ENCODE data around the gene EPHX1. TPM values are rescaled to one million over a fixed set of nuclear protein-coding genes. Genes with fewer than 3 reads are reported as not detected.
A peak's percentile ranks its signal among the peaks of the same experiment; 100 is the strongest.
"Not testable (repeated sequence)": the region's sequence is repeated elsewhere in the genome, so short reads cannot be mapped to it uniquely, and the experiment has no call there.

EPHX1 gene
- polyA plus RNA-seq, 3 donors, result 52.0 to 60.3 (median 58.9) TPM

DNA sequence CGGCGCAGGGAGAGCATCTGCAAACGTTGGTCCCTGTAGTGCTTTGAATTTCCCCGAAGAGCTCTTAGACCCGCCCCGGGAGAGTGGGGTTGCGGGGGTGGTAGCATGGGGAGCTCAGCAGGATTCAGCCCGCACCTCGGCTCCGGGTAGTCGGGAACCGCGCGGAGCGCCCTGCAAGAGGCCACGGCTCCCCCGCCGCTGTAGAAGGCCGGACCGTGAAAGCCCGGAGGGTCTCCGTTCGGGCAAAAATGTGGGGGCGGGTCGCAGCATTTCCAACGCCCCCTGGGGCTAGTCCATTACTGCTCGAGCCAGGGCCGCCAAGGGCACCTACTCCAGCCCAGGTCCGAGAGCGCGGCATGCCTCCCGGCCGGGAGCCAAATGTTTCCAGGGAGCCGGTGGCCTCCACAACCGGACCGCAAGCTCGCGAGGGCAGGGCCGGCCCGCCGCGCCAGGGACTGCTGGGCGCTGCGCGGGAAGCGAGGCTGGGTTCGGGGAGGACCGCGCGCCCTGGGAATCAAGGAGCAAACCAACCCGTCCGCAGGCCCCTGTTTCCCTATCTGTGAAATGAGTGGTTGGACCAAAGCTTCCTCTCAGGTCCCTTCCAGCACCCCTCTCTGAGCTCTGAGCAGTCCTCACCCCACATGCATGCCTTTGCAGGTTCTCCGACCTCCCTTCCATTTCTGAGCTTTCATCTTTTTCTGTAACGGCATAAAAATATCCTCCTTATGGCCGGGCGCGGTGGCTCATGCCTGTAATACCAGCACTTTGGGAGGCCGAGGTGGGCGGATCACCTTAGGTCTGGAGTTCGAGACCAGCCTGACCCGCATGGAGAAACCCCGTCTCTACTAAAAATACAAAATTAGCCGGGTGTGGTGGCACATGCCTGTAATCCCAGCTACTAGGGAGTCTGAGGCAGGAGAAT is 73.0 kb downstream of the EPHX1 start:
- peak in 1 of 11 donors; percentile 33 for DNase-seq (ENCODE audit: extremely low read depth in 1 of 11, low read depth in 9 of 11, low spot score in 4 of 11)

DNA sequence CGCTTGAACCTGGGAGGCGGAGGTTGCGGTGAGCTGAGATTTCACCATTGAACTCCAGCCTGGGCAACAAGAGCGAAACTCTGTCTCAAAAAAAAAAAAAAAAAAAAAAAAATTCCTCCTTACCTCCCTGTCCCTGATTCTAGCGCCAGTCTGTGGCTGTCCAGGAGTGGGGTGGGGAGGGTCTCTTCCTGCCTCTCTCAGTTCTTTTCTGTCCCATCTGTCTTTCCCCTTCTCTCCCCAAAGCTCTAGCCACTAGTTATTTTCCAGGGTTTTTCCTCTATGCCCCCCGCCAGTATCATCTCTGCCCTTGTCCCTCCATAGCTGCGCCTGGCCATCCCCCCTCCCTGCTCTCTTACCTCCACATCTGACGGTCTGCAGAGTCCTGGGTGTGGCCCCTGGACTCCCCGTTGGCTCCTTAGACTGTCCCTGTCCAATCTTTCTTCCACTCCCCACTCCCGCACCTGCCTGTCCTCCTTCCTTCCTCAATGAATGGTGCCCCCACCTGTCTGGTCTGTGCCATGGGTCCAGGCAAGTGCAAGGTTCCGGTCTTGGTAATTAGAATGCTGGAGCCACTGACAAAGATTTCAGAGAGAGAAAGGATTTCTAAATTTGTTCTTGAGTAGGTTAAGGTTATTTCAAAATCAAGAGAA is 73.8 kb downstream of the EPHX1 start:
- DNase-seq (ENCODE audit: extremely low read depth in 1 of 11, low read depth in 9 of 11, low spot score in 4 of 11), result no peak

DNA sequence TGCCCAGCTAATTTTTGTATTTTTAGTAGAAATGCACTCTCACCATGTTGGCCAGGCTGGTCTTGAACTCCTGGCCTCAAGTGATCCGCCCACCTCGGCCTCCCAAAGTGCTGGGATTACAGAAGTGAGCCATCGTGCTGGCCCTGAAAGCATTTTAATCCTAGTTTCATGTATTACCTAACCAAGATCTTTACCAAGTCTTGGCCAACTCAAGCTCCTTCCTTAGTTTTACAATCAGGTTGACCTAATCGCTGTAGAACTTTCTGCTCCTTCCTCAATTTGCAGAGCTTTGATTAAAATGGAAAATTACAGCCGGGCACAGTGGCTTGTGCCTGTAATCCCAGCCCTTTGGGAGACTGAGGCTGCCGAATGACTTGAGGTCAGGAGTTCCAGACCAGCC is 75.4 kb downstream of the EPHX1 start:
- DNase-seq (ENCODE audit: extremely low read depth in 1 of 11, low read depth in 9 of 11, low spot score in 4 of 11), result no peak

DNA sequence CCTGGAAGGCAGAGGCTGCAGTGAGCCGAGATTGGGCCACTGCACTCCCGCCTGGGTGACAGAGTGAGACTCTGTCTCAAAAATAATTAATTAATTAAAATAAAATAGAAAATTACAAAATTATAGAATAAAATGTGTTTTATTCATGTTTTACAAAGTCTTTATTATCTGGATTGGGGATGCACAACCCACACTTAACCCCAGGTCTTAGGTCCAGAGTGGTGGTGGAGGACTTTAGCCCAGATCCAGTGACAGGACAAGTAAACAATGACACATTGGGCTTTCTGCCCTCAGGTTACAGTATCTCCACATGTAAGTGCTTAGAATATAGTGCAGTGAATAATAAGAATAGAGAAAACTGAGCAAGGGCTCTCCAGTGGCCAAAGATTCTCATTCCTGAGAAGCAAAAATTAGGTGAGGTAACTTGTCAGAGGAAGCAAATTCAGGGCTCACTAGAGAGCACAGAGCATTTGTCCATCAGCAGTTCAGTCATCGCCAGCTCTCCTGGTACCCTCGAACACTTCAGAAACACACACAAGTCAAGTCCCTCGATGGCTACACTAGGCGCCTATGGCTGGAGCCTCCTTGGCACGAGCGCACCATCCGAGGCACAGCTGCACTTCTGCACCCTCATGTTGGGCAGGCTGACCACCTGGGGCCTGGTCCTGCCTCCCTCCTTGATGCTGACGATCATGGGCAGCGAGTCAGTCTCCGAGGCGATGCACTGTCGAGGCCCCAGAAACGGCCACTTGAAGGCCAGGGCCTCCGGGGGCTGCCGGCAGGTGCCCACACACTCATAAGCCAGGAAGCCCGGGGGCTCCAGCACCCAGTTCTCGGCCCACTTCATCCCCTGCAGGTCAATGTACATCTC is 76.5 kb downstream of the EPHX1 start:
- DNase-seq (ENCODE audit: extremely low read depth in 1 of 11, low read depth in 9 of 11, low spot score in 4 of 11), result no peak

DNA sequence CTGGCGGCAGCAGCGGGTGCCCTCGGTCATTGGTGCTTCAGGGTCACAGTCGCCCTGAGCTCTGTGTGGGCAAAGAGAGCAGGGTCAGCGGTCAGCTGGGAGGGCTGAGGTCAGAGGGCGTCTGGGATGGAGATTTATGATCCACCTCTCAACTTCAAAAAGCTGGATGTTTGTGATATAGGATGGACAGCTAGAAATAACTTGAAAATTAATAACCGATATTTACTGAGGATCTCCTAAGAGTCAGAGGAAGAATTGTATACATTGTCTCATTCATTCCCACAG is 77.0 kb downstream of the EPHX1 start:
- no peak for DNase-seq (ENCODE audit: extremely low read depth in 1 of 11, low read depth in 9 of 11, low spot score in 4 of 11)

DNA sequence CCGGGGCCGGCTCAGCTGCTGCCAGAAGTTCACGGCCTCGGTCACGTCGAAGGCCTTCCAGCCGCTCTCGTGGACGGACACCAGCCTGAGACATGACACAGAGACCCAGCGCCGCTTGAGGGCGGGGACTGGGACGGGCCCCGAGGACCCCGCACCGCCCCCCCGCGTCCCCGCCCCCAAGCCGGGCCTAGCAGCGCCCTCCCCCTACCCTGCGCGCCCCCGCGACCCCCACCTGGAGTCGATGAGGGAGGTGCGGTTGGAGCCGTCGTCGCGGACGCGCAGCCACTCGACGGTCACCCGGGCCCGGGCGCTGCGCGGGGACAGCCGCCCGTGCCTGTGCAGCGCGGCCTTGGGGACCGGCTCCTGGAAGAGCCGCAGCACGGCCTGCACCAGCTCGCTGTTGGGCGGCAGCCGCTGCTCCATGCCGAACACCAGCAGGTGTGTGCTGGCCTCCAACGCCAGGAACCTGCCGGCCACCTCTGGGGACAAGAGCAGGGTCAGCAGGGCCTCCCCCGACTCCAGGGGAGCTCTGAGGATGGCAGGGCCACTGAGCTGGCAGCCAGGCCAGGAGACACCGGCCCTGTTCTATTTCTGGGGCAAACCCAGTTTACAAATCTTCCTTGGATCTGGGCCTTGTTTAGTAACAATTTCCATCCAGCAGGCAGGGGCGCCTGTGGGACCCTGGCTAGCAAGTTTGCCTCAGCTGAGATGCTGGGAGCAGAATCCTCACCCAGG is 77.8 kb downstream of the EPHX1 start:
- not testable (repeated sequence) for DNase-seq (ENCODE audit: extremely low read depth in 1 of 11, low read depth in 9 of 11, low spot score in 4 of 11)

DNA sequence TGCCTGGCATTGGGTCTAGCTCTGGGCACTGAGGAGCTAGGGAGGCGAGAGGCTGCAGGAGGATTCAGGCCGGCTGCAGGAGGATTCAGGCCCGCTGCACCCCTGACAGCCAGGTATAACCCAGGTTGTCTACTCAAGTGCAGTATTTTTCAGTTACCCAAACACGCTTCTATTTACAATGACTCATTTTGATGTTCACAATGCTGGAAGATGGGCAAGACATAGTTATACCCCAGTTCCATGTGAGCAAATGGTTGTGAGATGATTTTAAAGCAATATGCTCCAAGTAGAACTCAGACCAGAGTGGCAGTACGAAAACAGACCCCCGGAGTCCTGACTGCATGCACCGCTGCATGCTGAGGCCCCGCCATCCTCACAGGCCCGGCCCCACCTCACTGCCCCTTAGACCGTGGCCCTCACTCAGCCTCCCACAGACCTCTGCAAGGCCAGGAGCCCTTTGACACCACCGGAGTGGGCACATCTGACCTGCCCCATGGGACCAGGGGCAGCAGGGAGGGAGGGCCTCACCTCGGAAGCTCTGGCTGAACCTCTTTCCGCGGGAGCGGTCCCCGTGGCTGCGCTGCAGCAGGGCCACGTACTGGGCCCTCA is 78.5 kb downstream of the EPHX1 start:
- DNase-seq (ENCODE audit: extremely low read depth in 1 of 11, low read depth in 9 of 11, low spot score in 4 of 11), result no peak

DNA sequence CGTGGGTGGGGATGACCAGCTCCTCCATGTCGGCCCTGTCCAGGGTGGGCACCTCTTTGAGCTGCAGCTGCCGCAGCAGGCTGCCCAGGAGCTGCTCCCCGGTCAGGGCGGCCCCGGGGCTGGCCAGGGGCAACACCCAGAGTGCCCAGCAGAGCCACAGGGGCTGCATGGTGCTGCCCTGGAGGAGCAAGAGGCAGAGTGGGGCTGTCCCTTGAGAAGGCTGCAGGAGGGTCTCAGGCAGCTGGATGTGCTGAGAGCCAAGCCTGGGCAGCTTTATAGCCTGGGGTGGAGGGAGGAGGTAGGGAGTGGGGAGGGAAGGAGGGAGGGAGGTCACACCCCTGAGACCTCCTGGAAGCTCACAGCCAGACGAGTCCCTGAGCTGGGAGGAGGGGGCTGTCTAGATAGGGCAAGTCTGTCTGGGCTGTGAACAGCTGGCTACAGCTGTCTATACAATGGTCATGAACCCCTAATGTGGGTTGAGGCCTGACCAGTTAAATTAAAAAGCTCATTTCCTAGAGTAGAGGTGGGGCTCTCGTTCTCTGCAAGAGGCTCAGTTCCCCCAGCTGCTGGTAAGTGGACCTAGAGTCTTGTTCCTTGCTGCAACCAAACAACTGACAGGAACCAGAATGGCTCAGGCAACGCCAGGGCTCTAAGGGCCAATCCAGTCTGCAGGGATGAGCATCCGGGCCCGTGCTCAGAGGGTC is 79.1 kb downstream of the EPHX1 start, which contains the start of gene LEFTY1:
LEFTY1 (minus strand) TSS at position 249 of the 704 bp plus-strand sequence; CDS start at position 169, 80 bp downstream.
- DNase-seq (ENCODE audit: extremely low read depth in 1 of 11, low read depth in 9 of 11, low spot score in 4 of 11), result peak in 10 of 11 donors; percentile 73 to 90 (median 84)

DNA sequence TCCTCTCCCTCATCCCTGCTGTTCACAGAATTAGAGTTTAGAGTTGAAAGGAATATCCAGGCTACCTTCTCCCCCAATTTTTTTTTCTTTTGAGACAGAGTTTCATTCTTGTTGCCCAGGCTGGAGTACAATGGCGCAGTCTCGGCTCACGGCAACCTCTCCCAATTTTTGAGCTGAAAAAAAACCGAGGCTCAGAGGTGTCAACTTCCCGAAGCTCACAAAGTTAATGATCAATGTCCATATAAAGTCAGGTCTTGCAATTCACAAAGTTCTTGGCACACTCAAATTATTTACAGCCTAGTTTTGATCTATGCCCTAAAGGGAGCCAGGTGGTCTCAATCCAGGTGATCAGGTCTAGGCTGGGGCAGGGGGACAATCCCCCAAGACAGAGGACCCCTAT is 79.8 kb downstream of the EPHX1 start:
- DNase-seq (ENCODE audit: extremely low read depth in 1 of 11, low read depth in 9 of 11, low spot score in 4 of 11), result no peak

DNA sequence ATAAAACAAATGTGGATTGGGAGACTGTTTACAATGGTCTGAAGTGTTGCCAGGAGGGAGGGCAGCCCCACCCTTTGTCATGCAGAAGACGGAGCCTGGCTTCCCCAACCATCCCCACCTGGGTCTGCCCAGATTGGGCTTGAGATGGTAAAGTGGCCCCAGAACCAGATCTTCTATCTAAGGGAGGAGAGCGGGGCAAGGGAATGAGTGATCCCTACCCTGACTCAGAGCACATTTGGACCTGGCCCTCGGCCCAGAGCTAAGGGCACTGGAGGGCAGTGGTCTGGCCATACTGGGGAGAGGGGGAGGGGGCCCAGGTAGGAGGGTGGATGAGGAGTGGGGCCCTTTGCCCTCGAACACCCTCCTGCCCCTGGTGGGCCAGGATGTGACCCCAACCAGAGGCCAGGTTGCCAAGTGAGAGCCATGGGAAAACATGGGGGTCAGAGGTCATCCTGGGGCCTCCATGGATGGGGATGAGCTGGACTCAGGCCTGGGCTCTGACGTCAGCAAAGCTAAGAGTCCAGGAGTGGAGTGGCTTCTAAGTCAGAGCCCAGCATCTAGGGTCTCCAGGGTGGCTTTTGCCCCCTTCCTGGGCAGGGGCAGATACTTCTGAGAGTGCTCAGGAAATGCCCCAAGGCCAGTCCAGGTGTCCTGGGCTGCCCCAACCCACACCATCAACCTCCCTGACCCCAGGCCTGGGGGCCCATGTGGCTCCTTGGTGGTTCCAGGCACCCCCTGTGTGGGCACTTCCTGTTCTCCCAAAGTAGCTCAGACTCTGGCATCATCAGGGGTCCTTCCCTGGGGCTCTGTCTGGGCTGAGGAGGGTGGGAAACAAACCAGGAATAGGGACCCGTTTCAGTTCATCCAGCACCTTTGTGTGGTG is 80.7 kb downstream of the EPHX1 start:
- DNase-seq (ENCODE audit: extremely low read depth in 1 of 11, low read depth in 9 of 11, low spot score in 4 of 11), result no peak

DNA sequence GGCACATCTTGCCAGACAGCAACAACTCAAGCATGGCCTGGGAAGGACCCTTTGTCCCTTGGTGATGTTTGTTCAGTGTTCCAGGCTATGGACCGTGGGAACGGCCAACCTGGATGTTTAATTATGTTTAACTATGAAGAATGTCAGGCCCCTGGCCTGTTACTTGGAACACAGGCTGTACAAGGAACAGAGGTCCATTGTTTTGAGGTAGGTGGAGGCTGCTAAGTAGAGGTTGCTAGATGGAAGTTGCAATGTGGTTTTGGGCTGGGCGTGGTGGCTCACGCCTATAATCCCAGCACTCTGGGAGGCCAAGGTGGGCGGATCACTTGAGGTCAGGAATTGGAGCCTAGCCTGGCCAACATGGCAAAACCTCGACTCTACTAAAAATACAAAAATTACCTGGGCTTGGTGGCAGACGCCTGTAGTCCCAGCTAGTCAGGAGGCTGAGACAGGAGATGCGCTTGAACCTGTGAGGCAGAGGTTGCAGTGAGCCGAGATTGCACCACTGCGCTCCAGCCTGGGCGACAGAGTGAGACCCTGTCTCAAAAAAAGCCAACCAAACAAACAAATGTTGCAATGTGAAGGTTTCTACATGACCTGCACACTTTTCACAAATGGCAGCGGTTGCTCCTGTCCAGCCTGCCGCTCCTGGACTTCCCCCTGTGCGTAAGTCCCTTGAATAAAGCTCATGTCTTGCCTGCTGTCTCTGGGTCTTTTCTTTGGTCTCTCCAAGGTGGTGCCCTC is 81.5 kb downstream of the EPHX1 start:
- DNase-seq (ENCODE audit: extremely low read depth in 1 of 11, low read depth in 9 of 11, low spot score in 4 of 11), result no peak

DNA sequence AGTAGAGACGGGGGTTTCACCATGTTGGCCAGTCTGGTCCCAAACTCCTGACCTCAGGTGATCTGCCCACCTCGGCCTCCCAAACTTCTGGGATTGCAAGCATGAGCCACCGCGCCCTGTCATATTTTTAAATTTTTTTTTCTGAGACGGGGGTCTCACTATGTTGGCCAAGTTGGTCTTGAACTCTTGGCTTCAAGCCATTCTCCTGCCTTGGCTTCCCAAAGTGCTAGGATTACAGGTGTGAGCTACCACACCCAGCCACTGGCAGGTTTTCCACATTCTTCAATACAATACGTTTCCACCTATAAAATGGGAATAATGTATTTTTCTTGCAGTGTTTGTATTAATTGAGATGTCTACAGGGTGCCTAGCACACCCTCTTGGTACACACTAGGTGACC is 82.4 kb downstream of the EPHX1 start:
- DNase-seq (ENCODE audit: extremely low read depth in 1 of 11, low read depth in 9 of 11, low spot score in 4 of 11), result no peak

All from renal cortex interstitium (tissue), 11 donors.